Germinal center (tissue), 1 donor: ENCODE measurements around the gene LMAN1L.

Experiments used
- DNase-seq: peaks from one replicate; pipeline ENCODE4 v3.0.0; 2012; ENCODE audit warnings: mixed read lengths, low spot score

LMAN1L gene

DNA sequence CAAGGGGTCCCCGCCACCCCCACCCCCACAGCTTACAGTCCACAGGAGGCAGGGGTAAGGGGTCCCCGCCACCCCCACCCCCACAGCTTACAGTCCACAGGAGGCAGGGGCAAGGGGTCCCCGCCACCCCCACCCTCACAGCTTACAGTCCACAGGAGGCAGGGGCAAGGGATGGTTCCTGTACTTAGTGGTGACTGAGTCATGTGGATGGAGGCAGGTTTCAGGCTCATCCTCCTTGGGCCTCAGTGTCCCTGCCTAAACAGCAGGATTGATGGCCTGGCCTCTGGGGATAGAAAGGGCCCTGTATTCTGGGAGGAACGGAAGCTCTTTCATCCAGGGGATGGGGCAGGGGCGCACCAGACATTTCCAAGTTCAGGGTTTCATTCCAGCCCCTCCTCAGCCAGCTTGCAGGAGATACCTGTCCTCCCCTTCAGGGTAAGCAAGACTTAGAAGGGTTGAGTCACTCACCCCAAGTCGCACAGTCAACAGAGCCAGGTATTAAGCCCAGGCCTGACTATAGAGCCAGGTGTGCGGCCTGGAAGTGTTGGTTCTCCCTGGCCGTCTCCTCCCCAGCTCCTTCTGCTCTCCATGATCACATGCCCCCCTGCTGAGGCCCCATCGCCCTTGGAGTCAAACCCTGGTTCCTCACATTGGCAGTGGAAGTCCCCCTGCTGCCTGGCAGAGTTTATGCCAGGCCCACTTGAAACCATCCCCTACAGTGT lies 18.2 kb upstream of the LMAN1L start:
- DNase-seq = no peak

GRCh38 chr15:74794970-74795349 lies 17.7 kb upstream of the LMAN1L start:
- no peak for DNase-seq

DNA sequence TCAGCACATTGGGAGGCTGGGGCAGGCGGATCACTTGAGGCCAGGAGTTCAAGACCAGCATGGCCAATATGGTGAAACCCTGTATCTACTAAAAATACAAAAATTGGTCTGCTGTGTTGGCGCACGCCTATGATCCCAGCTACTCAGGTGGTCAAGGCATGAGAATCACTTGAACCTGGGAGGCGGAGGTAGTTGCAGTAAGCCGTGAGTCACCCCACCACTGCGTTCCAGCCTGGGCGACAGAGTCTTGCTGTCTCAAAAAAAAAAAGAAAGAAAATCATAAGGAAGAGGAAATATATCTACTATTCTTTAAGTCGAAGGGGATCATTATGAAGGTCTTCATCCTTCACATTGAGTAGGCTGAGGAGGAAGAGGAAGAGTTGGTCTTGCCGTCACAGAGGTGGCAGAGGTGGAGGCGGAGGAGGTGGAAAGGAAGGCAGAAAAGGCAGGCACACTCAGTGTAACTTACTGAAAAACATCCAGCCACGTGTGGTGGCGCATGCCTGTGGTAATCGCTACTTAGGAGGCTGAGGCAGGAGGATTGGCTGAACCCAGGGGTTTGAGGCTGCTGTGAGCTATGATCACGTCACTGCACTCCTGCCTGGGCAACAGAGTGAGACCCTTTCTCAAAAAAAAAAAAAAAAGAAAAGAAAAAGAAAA lies 16.5 kb upstream of the LMAN1L start:
- DNase-seq = no peak

- peak; percentile 50 for DNase-seq
Measured at GRCh38 chr15:74798388-74799254, 14.0 kb upstream of the LMAN1L start.

DNA sequence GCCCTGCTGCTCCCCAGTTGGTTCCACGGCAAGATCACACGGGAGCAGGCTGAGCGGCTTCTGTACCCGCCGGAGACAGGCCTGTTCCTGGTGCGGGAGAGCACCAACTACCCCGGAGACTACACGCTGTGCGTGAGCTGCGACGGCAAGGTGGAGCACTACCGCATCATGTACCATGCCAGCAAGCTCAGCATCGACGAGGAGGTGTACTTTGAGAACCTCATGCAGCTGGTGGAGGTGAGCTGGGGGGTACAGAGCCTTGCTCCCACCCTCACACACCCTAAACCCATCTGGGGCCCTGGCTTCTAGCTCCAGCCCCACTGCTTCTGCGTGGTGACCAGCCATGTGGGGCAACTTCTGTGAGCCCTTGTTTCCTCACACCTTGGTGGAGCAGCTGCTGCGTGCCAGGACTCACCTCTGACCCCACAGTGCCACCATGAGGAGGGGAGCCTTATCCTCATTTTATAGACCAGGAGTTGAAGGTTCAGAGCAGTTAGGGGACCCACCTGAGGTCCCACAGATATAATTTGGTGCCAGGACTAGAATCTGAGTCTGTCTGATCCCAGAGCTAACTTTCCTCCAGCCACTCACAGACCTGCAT lies 13.3 kb upstream of the LMAN1L start:
- DNase-seq = no peak

GRCh38 chr15:74799856-74800558 lies 12.6 kb upstream of the LMAN1L start:
- DNase-seq = peak; percentile 93

DNA sequence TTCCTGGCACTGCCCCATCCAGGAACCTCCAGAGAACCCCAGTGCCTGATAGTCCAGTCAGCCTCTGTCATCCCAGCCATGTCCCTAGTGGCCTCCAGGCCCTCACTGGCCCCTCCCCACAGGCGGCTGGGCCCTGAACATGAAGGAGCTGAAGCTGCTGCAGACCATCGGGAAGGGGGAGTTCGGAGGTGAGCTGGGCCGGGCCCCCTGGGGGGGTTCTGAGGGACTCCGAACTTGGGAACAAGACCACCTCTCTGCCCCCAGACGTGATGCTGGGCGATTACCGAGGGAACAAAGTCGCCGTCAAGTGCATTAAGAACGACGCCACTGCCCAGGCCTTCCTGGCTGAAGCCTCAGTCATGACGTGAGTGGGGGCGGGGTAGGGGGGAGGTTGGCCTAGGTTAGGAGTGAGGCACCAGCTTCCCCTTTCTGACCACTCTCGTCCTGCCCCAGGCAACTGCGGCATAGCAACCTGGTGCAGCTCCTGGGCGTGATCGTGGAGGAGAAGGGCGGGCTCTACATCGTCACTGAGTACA lies 12.0 kb upstream of the LMAN1L start:
- no peak for DNase-seq

DNA sequence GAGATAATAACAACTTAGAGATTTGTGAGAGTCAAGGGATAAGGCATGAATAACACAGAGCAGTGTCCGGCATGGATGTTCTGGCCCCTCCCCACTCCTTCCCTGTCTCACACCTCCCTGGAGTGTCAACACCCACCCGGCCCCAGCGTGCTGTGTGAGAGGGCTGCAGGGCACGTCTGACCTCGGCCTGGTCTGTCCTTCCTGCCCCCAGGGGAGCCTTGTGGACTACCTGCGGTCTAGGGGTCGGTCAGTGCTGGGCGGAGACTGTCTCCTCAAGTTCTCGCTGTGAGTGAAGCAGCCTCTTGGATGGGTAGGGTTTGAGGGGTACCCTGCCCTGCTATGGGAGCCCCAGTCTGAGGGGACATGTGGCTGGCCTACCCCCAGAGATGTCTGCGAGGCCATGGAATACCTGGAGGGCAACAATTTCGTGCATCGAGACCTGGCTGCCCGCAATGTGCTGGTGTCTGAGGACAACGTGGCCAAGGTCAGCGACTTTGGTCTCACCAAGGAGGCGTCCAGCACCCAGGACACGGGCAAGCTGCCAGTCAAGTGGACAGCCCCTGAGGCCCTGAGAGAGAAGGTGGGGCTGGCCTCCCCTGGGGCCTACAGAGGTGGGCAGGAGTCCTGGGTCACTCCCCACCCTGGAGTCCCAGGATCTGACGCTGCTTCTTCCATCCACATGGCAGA lies 11.2 kb upstream of the LMAN1L start:
- DNase-seq = no peak

DNA sequence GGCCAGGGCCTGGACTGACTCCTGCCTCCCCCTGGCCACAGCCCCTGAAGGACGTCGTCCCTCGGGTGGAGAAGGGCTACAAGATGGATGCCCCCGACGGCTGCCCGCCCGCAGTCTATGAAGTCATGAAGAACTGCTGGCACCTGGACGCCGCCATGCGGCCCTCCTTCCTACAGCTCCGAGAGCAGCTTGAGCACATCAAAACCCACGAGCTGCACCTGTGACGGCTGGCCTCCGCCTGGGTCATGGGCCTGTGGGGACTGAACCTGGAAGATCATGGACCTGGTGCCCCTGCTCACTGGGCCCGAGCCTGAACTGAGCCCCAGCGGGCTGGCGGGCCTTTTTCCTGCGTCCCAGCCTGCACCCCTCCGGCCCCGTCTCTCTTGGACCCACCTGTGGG lies 10.3 kb upstream of the LMAN1L start:
- DNase-seq = no peak

GRCh38 chr15:74802862-74803447 lies 9.7 kb upstream of the LMAN1L start:
- DNase-seq = no peak

GRCh38 chr15:74804935-74805334 lies 7.7 kb upstream of the LMAN1L start:
- no peak for DNase-seq

DNA sequence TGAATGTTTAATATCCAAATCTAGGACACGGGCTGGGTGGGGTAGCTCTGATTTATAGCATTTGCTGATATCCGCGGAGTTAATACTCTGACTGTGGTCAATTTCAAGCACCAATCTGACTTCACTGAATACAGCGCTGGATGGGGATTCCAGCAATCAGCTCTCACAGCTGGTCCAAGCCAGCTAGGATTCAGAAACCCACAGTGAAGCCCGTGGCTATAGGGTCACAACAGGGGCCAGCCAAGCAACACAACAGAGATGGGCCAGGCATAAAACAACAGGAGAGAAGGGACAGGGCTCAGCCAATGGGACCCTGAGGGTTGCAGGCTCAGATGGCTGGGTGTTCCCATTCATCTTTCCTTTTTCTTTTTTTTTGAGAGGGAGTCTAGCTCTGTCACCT lies 5.4 kb upstream of the LMAN1L start:
- no peak for DNase-seq

- no peak for DNase-seq
Measured at GRCh38 chr15:74808078-74808839, 4.4 kb upstream of the LMAN1L start.

- no peak for DNase-seq
Measured at GRCh38 chr15:74808840-74809229, 3.8 kb upstream of the LMAN1L start.

- no peak for DNase-seq
Measured at GRCh38 chr15:74809242-74809641, 3.4 kb upstream of the LMAN1L start.

DNA sequence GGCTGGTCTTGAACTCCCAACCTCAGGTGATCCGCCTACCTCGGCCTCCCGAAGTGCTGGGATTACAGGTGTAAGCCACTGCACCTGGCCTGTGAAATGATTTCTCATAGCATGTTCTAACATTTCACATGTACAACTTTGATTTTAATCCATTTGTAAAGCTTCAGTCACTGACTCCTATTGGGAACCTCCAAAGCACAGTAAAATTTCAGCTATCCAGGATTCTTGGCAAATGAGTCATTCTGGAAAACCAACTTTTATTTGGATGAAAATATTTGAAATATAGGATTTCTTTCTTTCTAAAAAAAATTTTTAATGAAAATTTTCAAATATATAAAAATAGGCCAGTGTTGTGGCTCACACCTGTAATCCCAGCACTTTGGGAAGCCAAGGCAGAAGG lies 2.7 kb upstream of the LMAN1L start:
- no peak for DNase-seq

DNA sequence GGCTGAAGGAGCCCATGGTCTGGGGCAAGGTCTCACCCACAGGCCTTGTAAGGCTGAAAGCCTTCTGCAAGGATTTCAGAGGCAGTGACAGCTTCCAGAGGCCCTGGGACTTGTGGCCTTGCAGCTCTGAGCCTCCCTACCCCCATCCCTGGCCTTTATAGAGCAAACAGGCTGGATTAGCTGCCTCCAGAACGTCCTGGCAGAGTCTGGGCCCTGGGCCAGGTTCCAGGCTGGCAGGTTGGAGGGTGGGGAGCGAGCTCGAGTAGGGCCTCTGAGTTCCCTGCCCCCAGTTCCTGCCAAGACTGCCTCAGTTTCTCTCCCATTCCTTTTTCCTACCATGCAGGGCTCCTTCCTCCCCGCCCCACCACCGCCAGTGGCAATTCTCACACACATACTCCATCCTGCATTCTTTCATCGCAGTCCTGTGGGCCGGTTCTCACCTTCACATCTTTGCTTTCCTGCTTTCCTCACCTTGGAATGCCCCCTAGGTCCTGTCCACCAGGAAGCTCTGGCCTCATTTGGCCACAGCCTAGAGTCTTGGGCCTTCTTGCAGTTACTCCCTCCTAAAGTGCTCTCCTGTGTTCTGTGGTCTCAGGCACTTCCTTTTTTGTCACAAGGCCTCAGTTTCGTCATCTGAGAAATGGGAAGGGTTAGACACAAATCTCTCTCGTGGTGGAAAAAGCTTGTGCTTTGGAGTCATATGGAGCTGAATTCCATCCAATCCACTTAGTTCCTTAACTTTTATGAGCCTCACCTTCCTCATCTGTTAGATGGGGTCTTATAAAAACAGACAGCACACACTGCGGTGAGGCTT lies 2.7 kb downstream of the LMAN1L start:
- no peak for DNase-seq

GRCh38 chr15:74815961-74816360 lies 3.3 kb downstream of the LMAN1L start:
- no peak for DNase-seq
